ENCODE results near the gene TAF11L5.
"Not testable (repeated sequence)": the region's sequence is repeated elsewhere in the genome, so short reads cannot be mapped to it uniquely, and the experiment has no call there.

Gene TAF11L5

GRCh38 chr5:17524935-17525334, at the start of gene TAF11L5:
Gene TAF11L5 (plus strand): TSS chr5:17525235.
- DNase-seq (ENCODE audit: low spot score); in situ Hi-C loops (cut with MboI; ENCODE audit: low sequenced_read_pairs, unreplicated experiment): not testable (repeated sequence)

GRCh38 chr5:17477043-17477442, 48.0 kb upstream of the TAF11L5 start:
- no peak for DNase-seq (ENCODE audit: low spot score)
- in situ Hi-C loops (cut with MboI; ENCODE audit: low sequenced_read_pairs, unreplicated experiment), result no loop called here

GRCh38 chr5:17477573-17478265, 47.3 kb upstream of the TAF11L5 start:
- no peak for TF ChIP-seq CTCF (IDR thresholded peaks at IDR 0.05; ENCODE audit: borderline replicate concordance, control extremely low read depth, extremely low read depth, insufficient read depth, missing control alignments)
- no peak for DNase-seq (ENCODE audit: low spot score)
- in situ Hi-C loops (cut with MboI; ENCODE audit: low sequenced_read_pairs, unreplicated experiment), result no loop called here

More at GRCh38 chr5:17477043-17477442, 48.0 kb upstream of the TAF11L5 start:
- no peak for TF ChIP-seq CTCF (IDR thresholded peaks at IDR 0.05; ENCODE audit: borderline replicate concordance, control extremely low read depth, extremely low read depth, insufficient read depth, missing control alignments)

- in situ Hi-C loops (cut with MboI; ENCODE audit: low sequenced_read_pairs, unreplicated experiment), result no loop called here
- no peak for TF ChIP-seq CTCF (IDR thresholded peaks at IDR 0.05; ENCODE audit: borderline replicate concordance, control extremely low read depth, extremely low read depth, insufficient read depth, missing control alignments)
- DNase-seq (ENCODE audit: low spot score), result no peak
Measured at GRCh38 chr5:17481378-17481777, 43.7 kb upstream of the TAF11L5 start.

GRCh38 chr5:17482790-17483189, 42.2 kb upstream of the TAF11L5 start:
- in situ Hi-C loops (cut with MboI; ENCODE audit: low sequenced_read_pairs, unreplicated experiment), result no loop called here
- DNase-seq (ENCODE audit: low spot score), result no peak
- no peak for TF ChIP-seq CTCF (IDR thresholded peaks at IDR 0.05; ENCODE audit: borderline replicate concordance, control extremely low read depth, extremely low read depth, insufficient read depth, missing control alignments)

GRCh38 chr5:17486464-17487173, 38.4 kb upstream of the TAF11L5 start:
- in situ Hi-C loops (cut with MboI; ENCODE audit: low sequenced_read_pairs, unreplicated experiment); DNase-seq (ENCODE audit: low spot score): not testable (repeated sequence)

- no peak for TF ChIP-seq CTCF (IDR thresholded peaks at IDR 0.05; ENCODE audit: borderline replicate concordance, control extremely low read depth, extremely low read depth, insufficient read depth, missing control alignments)
- in situ Hi-C loops (cut with MboI; ENCODE audit: low sequenced_read_pairs, unreplicated experiment), result no loop called here
- DNase-seq (ENCODE audit: low spot score), result no peak
Measured at GRCh38 chr5:17487174-17487512, 37.9 kb upstream of the TAF11L5 start.

GRCh38 chr5:17491257-17491656, 33.8 kb upstream of the TAF11L5 start:
- not testable (repeated sequence) for DNase-seq (ENCODE audit: low spot score)

More at GRCh38 chr5:17491257-17491656, 33.8 kb upstream of the TAF11L5 start:
- in situ Hi-C loops (cut with MboI; ENCODE audit: low sequenced_read_pairs, unreplicated experiment), result not testable (repeated sequence)
